CD4-positive, alpha-beta T cell (primary cell): ENCODE measurements around the gene COX8C. TPM values are rescaled to one million over a fixed set of nuclear protein-coding genes. Genes with fewer than 3 reads are reported as not detected.

Source experiments
- ATAC-seq: fragments of 200-7000 bp; cut with Tn5 transposase; one replicate; pipeline ENCODE4 v1.10.0; 2022; ENCODE audit warnings: mild to moderate bottlenecking; ENCODE audit not compliant: poor library complexity
- CTCF ChIA-PET: fragments of 350-600 bp; sonication (Branson Sonifier 250); formaldehyde crosslinking; loops from one replicate; lab custom pipeline; 2021; ENCODE audit warnings: antibody characterized with exemption, inconsistent platforms; lab: Charles Lee
- POLR2A ChIA-PET: fragments of 350-600 bp; sonication (Branson Sonifier 250); formaldehyde crosslinking; loops from one replicate; lab custom pipeline; 2021; ENCODE audit warnings: antibody characterized with exemption, inconsistent platforms; lab: Charles Lee
- DNase-seq, 14 experiments: peaks; one replicate each; pipeline ENCODE4 v3.0.0-alpha.2; 2013 to 2020; ENCODE audit warnings: mixed read lengths in 2 of 14
- H3K27ac ChIP-seq, 2 donors: one replicate each; pipeline versions ENCODE4 v1.5.1 to v1.7.0; 2013; ENCODE audit warnings: low read length in 2 of 2, low read depth in 1 of 2, mild to moderate bottlenecking in 1 of 2
- H3K27me3 ChIP-seq, 2 experiments: 1 replicate in 1 of 2; 2 replicates in 1 of 2; pipeline versions ENCODE4 v1.6.1 to v1.7.0; 2013; ENCODE audit warnings: low read length in 2 of 2, control low read depth in 1 of 2, mild to moderate bottlenecking in 1 of 2, moderate library complexity in 1 of 2; ENCODE audit not compliant: insufficient read depth in 2 of 2, control insufficient read depth in 1 of 2
- H3K36me3 ChIP-seq: one replicate; pipeline ENCODE4 v1.6.1; 2013; ENCODE audit warnings: low read length, control low read depth; ENCODE audit not compliant: insufficient read depth
- H3K4me1 ChIP-seq: one replicate; pipeline ENCODE4 v1.6.1; 2013; ENCODE audit warnings: low read length, control low read depth; ENCODE audit not compliant: insufficient read depth
- H3K4me3 ChIP-seq: one replicate; pipeline ENCODE4 v1.5.1; 2013; ENCODE audit warnings: mild to moderate bottlenecking, low read length, moderate library complexity
- H3K9me3 ChIP-seq, 2 experiments: 1 replicate in 1 of 2; 2 replicates in 1 of 2; pipeline versions ENCODE4 v1.6.1 to v1.7.0; 2013; ENCODE audit warnings: low read length in 2 of 2, mild to moderate bottlenecking in 2 of 2, control low read depth in 1 of 2, moderate library complexity in 1 of 2; ENCODE audit not compliant: control insufficient read depth in 1 of 2, insufficient read depth in 1 of 2
- H3K27ac Mint-ChIP-seq: one replicate; pipeline ENCODE4 v1.8.0; 2020; ENCODE audit warnings: mixed read lengths
- H3K27me3 Mint-ChIP-seq: one replicate; pipeline ENCODE4 v1.8.0; 2021; ENCODE audit warnings: mixed read lengths
- H3K36me3 Mint-ChIP-seq: one replicate; pipeline ENCODE4 v1.8.0; 2021; ENCODE audit warnings: low read depth, mixed read lengths
- H3K4me1 Mint-ChIP-seq: one replicate; pipeline ENCODE4 v1.8.0; 2021; ENCODE audit warnings: low read depth, mixed read lengths
- H3K4me3 Mint-ChIP-seq: one replicate; pipeline ENCODE4 v1.8.0; 2020; ENCODE audit warnings: mild to moderate bottlenecking, mixed read lengths
- H3K9me3 Mint-ChIP-seq: one replicate; pipeline ENCODE4 v1.8.0; 2020; ENCODE audit warnings: mixed read lengths
- intact Hi-C, 2 experiments: fragments of 100-400 bp; cut with DNase I in 1 of 2; cut with micrococcal nuclease in 1 of 2; formaldehyde crosslinking; loops; one replicate each; pipeline versions ENCODE4 v1.15.1 to v1.9.0; 2023 to 2025; cut with DNase I, micrococcal nuclease
- total RNA-seq, 174 experiments: library from RNA in 2 of 174; stranded (reverse) in 2 of 174; gene quantifications; one replicate each; pipeline ENCODE4 v1.2.3 and lab custom pipeline; 2021 to 2026
- TF ChIP-seq, protein P1 (sequence below): fragments of 200-600 bp; IDR thresholded peaks from one replicate; pipeline ENCODE4 v1.8.0; 2022; ENCODE audit warnings: antibody characterized with exemption, mild to moderate bottlenecking

The COX8C gene
- total RNA-seq, 2 experiments from 2014 or later, result not detected

DNA sequence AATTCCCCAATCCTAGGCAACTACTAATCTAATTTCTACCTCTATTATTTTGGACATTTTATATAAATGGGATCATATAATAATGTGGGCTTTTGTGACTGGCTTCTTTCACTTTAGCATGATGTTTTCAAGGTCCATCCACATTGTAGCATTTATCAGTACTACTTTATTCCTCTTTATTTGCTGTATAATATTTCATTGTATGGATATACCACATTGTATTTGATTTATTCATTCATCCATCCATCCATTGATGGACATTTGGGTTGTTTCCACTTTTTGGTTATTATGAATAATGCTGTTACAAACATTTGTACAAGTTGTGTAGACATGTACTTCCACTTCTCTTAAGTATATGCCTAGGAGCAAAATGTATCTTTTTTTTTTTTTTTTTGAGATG is 31.4 kb upstream of the COX8C start:
- Mint-ChIP-seq H3K9me3 (no peaks in the 10 kb centered on the region), H3K27ac (no peak overlapping the region)
- POLR2A ChIA-PET, result no interaction called here

DNA sequence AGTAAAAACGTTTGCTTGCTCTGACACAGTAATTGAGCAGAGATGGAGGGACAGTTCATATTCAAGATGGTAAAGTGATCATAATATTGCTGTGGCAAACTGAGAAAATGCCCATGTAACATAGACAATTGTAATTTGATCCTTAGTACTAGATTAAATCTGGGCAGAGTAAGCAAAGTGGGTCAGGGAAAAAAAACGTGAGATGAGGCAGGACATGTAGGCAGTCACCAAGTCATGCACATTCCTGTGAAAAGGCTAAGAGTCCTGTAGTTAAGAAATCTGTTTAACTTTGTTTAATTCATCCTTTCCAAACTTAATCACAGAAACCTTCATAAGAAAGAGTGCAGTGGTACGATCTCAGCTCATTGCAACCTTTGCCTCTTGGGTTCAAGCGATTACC is 30.3 kb upstream of the COX8C start:
- peaks cover 62% of the 10 kb centered on the region for H3K4me1 Mint-ChIP-seq
- H3K36me3 Mint-ChIP-seq, result peaks cover 4% of the 10 kb centered on the region
- ATAC-seq, result no peak
- ChIA-PET CTCF (no interaction called here), POLR2A (no interaction called here)
- H3K27ac Mint-ChIP-seq, result no peak overlapping the region
- H3K9me3 ChIP-seq, result no peaks in the 10 kb centered on the region
- no peak overlapping the region for H3K4me3 ChIP-seq
- no peaks in the 10 kb centered on the region for H3K27me3 Mint-ChIP-seq
- intact Hi-C loops, result no loop called here
- TF ChIP-seq, protein P1, sequence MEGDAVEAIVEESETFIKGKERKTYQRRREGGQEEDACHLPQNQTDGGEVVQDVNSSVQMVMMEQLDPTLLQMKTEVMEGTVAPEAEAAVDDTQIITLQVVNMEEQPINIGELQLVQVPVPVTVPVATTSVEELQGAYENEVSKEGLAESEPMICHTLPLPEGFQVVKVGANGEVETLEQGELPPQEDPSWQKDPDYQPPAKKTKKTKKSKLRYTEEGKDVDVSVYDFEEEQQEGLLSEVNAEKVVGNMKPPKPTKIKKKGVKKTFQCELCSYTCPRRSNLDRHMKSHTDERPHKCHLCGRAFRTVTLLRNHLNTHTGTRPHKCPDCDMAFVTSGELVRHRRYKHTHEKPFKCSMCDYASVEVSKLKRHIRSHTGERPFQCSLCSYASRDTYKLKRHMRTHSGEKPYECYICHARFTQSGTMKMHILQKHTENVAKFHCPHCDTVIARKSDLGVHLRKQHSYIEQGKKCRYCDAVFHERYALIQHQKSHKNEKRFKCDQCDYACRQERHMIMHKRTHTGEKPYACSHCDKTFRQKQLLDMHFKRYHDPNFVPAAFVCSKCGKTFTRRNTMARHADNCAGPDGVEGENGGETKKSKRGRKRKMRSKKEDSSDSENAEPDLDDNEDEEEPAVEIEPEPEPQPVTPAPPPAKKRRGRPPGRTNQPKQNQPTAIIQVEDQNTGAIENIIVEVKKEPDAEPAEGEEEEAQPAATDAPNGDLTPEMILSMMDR, result no peak
- H3K27ac ChIP-seq, result no peak overlapping the region
- no peaks in the 10 kb centered on the region for H3K36me3 ChIP-seq
- no peak overlapping the region for H3K4me3 Mint-ChIP-seq
- no peak for DNase-seq
- H3K27me3 ChIP-seq, result no peaks in the 10 kb centered on the region
- peaks cover 2% of the 10 kb centered on the region for H3K4me1 ChIP-seq
- H3K9me3 Mint-ChIP-seq, result no peaks in the 10 kb centered on the region

More for the DNA sequence above, 31.4 kb upstream of the COX8C start:
- H3K4me1 ChIP-seq, result no peaks in the 10 kb centered on the region
- H3K27me3 ChIP-seq, result no peaks in the 10 kb centered on the region
- no peak overlapping the region for H3K4me3 ChIP-seq
- H3K4me3 Mint-ChIP-seq, result no peak overlapping the region
- no peak for ATAC-seq
- intact Hi-C loops, result no loop called here
- H3K9me3 ChIP-seq, result no peaks in the 10 kb centered on the region
- TF ChIP-seq, protein P1, result no peak
- H3K27ac ChIP-seq, result no peak overlapping the region
- CTCF ChIA-PET, result no interaction called here
- peaks cover 56% of the 10 kb centered on the region for H3K4me1 Mint-ChIP-seq
- H3K36me3 ChIP-seq, result no peaks in the 10 kb centered on the region
- H3K27me3 Mint-ChIP-seq, result no peaks in the 10 kb centered on the region
- DNase-seq, result no peak
- peaks cover 4% of the 10 kb centered on the region for H3K36me3 Mint-ChIP-seq

DNA sequence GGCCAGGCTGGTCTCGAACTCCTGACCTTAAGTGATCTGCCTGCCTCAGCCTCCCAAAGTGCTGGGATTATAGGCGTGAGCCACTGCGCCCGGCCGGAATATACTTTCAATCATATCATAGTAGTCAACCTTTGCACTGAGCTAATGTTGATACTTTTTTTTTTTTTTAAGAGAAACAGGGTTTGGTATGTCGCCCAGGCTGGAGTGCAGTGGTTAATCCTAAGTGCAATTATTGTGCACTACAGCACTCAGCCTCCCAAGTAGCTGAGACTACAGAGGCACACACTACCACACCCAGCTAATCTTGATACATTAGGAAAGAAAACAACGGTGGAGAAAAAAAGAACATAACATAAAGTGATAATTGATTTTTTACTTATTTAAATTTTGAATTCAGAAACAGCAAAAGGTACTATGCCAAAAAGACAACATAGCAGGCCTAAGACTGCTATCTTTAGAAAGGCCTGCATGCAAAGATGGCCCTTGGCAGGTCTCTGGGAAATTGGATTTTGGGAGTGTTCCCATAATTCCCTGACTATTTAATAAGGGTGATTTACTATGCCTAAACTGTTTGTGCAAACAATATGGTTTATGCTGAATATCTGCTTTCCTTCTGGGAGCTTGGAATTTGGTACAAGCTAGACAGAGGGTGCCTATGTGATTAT is 29.6 kb upstream of the COX8C start:
- intact Hi-C loops, result no loop called here
- H3K27me3 Mint-ChIP-seq, result no peaks in the 10 kb centered on the region
- H3K4me1 Mint-ChIP-seq, result peaks cover 57% of the 10 kb centered on the region
- no peaks in the 10 kb centered on the region for H3K27me3 ChIP-seq
- H3K36me3 ChIP-seq, result no peaks in the 10 kb centered on the region
- no peak overlapping the region for H3K27ac ChIP-seq
- H3K4me3 ChIP-seq, result no peak overlapping the region
- ChIA-PET CTCF (no interaction called here), POLR2A (no interaction called here)
- DNase-seq, result no peak
- no peaks in the 10 kb centered on the region for H3K9me3 ChIP-seq
- no peaks in the 10 kb centered on the region for H3K9me3 Mint-ChIP-seq
- peaks cover 2% of the 10 kb centered on the region for H3K4me1 ChIP-seq
- TF ChIP-seq, protein P1, result no peak
- H3K4me3 Mint-ChIP-seq, result no peak overlapping the region
- peaks cover 4% of the 10 kb centered on the region for H3K36me3 Mint-ChIP-seq
- no peak overlapping the region for H3K27ac Mint-ChIP-seq
- ATAC-seq, result no peak
